Posterior cingulate gyrus (tissue), 11 donors: ENCODE measurements around the gene GPAT3.
A peak's percentile ranks its signal among the peaks of the same experiment; 100 is the strongest.

Experiments
- DNase-seq, 10 donors: peaks; one replicate each; pipeline versions ENCODE4 v3.0.0 to v3.0.0-alpha.2; 2020 to 2021; ENCODE audit warnings: mixed read lengths in 3 of 10
- intact Hi-C: fragments of 100-400 bp; cut with DNase I; formaldehyde crosslinking; loops from one replicate; pipeline ENCODE4 v1.15.1; 2023

Gene GPAT3

DNA sequence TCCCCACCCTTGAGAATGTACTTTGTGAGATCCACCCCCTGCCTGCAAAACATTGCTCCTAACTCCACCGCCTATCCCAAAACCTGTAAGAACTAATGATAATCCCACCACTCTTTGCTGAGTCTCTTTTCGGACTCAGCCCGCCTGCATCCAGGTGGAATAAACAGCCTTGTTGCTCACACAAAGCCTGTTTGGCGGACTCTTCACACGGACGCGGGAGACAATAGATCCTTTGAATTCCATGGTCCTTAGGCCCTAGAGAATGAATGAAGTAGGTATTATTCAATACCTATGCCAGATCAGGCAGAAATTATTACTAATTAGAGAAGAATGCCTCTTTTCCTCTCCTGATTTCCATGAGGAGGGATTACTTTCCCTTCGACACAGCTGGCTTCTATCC is 101.0 kb downstream of the GPAT3 start:
- intact Hi-C loops, result loop anchor here (5.0 kb wide), 1 partner anchor 145 kb away; no protein-coding TSS in a partner anchor
- no peak for DNase-seq

DNA sequence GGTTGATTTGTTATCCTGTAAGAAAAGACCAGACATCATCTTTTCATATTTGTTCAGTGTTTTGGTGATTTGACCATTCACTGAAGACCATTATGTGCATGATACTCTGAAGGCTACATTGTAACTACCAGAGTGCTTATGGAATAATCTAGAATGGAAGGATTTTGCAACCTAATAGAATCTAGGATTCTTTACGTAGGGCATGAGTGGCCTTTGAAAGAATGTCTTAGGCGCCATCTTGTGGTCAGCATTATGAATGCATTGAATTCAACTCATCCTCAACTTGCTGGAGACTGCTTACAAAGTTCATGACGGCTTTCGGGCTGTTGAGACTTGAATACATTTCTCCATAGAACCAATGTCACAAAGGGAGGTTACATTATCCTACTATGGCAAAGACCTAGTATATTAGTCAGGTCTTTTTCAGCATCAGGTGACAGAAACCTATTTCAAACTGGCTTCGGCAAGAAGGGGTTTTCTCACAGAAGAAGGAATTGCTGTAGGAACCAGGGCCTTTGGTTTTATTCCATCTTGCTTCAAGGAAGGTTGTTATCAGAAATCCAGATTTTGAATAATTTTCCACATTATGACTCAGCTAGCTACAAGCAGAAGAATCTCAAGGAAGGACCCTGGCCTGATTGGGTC is 104.1 kb downstream of the GPAT3 start:
- intact Hi-C loops, result loop anchor here (1.0 to 10.0 kb wide), 3 partner anchors 131 to 865 kb away; no protein-coding TSS in a partner anchor
- peak in 3 of 10 donors; percentile 28 to 46 (median 36) for DNase-seq

- no peak for DNase-seq
- intact Hi-C loops, result loop anchor here (10.0 kb wide), 1 partner anchor 862 kb away; no protein-coding TSS in a partner anchor
Observed at GRCh38 chr4:83643036-83643435, 107.1 kb downstream of the GPAT3 start.

DNA sequence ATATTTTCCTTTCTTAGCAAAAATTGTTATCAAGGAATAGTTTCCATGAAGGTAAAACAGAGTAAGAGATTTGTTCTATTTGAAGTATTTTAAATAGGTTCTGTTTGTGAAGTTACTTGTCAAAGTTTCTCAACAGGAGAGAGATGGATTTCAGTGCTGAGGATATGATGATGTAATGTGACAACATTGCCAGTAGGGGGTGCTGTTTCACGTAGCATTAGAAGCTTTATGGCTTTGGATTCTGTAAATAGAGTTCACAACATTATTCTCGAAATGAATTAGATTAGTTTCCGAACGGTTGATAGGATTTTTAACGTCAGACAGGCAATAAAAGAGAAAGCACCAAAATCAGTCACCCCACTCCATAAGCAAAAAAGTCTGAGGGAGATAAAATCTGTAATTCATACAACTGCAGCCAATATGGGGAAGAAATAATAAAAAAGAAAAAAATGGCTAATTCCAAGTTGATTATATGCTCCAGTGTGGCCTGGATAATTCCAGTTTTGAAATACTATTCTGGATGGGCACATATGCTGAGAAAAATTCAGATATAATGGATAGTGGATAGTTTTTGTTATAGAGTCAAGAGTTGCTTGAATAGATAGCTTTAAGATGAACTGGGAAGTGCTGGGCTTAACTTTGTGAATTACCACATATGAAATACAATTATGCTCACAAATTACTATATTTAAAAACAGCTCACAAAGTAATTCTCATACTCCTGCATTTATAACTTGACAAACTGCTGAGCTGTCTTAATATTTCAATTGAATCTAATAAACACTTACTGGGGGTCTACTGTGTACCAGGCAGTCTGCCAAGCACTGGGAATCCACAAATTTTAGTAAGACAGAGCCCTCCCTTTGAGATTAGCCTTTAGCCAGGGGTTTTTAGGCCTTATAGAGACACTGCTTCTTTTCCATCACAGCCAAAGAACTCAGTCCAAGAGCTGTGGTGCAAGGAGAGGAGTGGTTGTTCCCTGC is 109.1 kb downstream of the GPAT3 start:
- peak in 1 of 10 donors; percentile 17 for DNase-seq
- intact Hi-C loops, result loop anchor here (10.0 kb wide), 1 partner anchor 860 kb away; no protein-coding TSS in a partner anchor

- intact Hi-C loops, result loop anchor here (10.0 kb wide), 1 partner anchor 858 kb away; no protein-coding TSS in a partner anchor
- no peak for DNase-seq
Observed at GRCh38 chr4:83646538-83647239, 110.8 kb downstream of the GPAT3 start.

GRCh38 chr4:83651846-83652245 is 115.9 kb downstream of the GPAT3 start:
- DNase-seq, result no peak
- intact Hi-C loops, result no loop called here
